HG03139 (cell line): ENCODE results near the gene COL9A3.
A peak's percentile ranks its signal among the peaks of the same experiment; 100 is the strongest.

Experiments
- ATAC-seq: cut with Tn5 transposase; IDR thresholded peaks from one replicate; pipeline ENCODE4 v1.9.1; 2021; ENCODE audit not compliant: unreplicated experiment

COL9A3 gene

DNA sequence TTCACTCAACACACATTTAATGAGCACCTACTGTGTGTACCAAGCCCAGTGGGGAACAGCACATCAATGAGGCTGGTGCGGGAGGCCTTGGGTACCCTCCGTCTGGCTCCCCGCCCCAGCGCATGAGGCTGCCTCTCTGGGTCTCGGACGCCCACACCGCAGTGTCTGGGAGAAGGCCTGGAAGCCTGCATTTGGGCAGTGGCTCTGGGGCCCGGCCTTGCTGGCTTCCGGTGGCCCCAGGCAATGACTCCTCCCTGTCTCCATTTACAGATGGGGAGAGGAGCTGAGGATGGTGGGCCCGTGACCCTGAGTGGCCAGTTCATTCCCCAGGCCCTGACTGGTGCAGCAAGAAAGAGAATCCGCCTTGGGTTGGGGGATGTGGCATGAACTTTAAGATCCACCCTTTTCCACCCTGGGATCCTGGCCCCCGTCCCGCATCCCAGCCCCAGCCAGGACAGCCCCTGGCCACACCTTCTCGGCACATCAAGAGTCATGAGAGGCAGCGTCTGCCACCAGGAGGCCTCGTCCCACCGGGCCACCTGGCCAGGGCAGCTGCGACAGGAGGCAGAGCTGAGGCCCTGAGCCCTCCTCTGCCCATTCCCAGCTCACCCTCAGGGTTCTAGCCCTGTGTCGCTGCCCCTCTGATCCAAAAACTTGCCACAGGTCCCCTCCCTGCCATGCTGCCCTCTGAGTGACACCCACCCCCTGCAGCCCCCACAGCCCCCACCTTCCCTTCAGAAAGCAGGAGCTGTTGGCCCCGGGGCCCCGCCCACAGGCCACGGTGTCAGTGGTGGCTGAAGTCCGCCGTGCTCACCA is 38.0 kb upstream of the COL9A3 start:
- ATAC-seq = no peak

DNA sequence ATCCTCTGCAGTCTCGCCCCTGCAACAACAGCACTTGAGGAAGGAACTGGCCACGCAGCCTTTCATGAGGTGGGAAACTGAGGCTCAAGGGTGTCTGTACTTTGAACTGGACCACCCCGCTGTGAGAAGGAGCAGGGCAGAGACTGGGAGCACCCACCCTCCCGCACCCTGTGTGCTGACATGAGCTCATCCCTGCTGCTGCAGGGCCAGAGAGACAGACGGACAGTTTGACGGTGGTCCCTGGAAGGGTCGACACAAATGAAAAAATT is 37.5 kb upstream of the COL9A3 start:
- no peak for ATAC-seq

DNA sequence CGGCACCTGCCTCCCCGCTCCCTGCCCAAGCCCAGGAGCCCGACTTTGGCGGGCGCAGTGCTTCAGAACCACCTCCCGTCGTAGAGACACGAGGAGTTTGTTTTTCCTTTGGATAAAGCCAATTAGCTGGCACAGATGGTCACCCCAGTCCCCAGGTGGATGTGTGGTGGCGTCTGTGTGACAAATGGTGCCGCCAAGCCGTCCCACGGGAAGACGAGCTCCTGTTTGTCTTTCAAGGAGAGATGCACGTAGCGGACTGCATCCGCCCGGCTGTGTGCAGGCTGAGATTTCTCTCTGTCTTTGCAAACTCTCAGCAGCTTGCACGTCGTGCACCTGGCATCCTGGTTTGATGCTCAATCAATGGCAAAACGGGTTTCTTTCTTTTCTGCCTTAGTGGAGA is 36.6 kb upstream of the COL9A3 start:
- ATAC-seq = no peak

DNA sequence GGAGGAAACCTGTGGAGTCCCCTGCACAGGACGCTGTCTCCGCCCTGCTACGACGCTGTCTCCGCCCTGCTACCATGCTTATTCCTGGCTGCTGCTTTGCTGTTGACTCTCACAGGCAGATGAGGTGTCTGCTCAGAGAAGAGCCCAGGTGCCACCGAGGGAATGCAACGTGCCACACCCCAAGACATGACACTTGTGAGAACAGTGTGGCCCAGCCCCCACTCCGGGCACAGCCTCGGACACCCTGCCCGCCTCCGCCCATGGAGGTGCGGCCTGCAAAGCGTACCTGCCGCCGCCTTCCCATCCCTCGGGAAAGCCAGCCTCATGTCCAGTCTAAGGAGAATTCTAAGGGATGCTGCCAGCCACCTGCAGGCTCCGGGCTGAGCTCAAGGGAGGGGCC is 36.2 kb upstream of the COL9A3 start:
- ATAC-seq = no peak

DNA sequence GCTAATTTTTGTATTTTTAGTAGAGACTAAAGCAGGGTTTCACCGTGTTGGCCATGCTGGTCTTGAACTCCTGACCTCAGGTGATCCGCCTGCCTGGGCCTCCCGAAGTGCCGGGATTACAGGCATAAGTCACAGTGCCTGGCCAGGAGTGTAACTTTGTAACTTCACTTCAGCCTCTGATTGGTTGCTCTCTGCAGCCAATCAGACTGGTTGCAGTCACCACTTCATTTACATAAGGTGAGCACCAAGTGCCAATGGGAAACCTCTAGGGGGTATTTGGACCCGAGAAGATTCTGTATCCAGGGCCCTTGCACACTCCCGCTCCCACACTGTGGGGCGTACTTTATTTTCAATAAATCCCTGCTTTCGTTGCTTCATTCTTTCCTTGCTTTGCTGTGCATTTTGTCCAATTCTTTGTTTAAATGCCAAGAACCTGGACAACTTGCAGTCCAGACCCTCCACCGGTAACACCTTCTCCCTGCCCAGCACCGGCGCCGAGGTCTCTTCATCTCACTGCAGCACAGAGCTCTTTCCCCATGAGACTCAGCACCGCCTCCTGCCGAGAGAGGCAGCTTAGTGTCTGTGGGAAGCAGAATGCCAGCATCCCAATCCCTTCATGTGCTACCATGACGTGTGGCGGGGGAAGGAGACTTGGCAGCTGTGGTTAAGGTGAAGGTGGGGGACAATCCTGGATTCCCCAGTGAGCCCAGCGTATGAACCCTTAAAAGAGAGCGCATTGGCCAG is 34.5 kb upstream of the COL9A3 start:
- no peak for ATAC-seq

DNA sequence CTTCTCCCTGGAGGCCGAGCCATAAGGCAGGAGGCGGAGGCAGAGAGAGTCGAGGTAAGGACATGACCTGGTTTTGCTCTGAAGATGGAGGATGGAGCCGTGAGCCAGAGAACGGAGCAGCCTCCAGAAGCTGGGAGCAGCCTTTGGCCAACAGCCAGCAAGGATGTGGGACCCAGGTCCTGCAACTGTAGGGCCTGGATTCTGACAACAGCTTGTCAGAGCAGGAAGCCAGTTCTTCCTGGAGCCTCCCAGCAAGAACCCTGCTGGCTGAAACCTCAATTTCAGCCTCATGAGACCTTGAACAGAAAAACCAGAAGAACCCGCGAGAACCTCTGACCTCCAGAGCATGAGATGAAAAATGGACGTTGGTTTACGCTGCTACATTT is 34.0 kb upstream of the COL9A3 start:
- no peak for ATAC-seq

DNA sequence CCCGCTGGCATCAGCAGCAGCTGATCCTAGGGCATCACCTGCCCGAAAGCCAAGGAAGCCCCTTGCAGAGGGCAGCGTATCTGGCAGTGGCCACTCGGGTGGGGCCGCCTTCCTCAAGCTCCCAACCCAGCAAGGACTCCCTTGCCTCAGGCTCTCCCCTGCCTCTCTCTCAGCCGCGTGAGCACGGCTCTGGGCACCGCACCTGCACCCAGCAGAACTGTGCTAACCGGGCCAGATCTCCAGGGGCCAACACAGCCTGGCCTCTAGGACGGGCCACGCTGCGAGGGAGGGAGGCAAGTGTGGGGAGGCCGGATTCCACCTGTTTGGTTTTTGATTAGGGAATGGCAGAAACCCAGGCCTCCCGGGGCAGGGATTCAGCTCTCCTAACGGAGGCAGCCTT is 32.4 kb upstream of the COL9A3 start:
- ATAC-seq = no peak

DNA sequence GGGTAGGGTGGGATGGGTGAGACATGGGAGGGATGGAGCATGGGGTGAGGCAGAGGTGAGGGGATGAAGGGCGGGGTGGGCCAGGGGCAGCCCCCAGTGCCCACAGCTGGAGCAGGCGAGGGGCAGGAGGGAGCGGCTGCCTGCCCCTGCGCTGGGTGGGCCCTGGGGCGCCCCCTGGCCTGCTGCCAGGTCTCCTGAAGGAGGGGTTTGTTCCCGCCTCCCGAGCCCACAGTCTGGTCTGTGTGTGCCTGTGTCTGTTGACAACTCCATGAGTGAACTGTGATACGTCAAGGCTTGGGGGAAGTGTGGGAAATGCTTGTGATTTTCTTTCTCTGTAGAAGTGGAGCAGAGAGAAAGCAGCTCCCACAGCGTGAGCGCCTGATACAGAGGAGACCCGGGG is 31.5 kb upstream of the COL9A3 start:
- ATAC-seq = no peak

DNA sequence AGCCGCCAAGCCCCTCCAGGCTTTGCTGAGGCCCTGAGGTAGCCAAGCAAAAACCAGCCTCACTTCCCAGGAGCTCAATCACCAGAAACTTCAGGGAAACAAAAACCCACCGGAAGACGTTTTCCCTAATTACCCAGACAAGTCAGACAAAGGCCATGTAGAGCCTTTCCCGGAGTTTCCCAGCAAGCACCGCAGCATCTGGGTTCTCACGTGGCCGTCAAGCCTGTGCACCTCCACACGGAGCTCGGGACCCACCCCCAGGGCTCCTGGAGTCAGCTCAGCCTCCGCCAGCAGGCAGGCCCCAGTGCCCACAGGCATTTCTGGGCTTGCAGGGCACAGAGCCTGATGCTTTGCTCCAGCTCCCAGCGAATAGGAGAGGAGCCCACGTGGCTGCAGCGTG is 30.7 kb upstream of the COL9A3 start:
- ATAC-seq = no peak

DNA sequence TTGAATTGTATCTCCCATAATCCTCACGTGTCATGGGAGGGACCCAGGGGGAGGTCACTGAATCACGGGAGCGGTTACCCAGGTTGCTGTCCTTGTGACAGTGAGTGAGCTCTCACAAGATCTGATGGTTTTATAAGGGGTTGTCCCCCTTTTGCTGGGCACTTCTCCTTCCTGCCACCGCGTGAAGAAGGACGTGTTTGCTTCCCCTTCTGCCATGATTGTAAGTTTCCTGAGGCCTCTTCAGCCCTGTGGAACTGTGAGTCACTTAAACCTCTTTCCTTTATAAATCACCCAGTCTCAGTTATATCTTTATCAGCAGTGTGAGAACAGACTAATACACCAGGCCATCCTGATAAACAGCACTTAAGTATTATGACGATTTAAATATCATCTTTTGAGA is 29.5 kb upstream of the COL9A3 start:
- ATAC-seq = no peak

DNA sequence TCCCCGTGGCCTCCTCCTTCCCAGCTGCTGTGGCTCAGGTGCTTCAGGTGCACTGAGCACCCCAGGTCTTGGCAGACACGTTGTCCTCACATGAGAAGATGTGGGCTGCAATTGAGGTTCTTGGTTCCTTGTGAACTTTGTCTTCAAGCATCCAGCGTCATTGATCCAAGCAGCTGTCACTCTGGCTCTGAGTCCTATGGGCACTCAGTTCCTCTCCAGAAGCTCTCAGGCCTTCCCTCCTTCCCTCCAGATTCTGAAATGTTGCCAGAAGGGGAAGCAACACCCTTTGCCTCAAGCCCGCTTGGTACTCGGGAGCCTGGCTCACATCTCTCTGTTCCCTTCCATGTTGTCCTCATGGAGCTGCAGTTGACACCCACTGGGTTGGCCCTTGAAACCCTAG is 29.0 kb upstream of the COL9A3 start:
- ATAC-seq = no peak

DNA sequence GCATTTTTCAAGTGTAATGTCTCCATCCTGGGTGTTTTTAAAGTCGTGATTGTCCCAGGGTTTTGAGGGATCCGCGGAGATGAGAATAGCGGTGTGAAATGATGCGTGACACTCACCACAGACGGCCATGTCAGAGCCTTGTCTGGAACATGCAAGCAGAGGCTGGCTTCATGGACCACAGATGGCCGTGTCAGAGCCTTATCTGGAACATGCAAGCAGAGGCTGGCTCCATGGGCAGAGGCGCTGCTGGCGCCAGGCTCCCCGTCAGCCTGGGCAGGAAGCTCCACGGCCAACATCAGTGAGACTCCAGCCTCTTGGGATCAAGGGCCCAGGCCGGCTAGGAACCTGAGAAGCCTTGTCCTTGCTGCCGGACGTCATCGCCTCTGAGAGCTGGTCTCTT is 28.2 kb upstream of the COL9A3 start:
- no peak for ATAC-seq

DNA sequence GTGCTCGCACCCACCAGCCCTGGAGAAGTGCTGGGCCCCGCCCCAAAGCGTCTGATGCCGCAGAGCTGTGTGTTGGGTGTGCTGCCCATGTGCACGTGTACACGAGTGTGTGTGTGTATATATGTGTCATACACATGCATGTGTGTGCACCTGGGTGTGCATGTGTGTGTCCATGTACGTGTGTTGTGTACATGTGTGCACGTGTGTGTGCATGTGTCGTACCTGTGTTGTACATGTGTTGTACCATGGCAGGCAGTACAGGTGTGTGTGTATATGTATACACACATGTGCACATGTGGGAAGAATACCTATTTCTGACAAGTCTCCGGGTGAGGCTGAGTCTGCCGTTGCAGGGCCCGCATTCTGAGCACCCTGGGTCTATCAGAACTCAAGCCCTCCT is 26.8 kb upstream of the COL9A3 start:
- ATAC-seq = no peak

DNA sequence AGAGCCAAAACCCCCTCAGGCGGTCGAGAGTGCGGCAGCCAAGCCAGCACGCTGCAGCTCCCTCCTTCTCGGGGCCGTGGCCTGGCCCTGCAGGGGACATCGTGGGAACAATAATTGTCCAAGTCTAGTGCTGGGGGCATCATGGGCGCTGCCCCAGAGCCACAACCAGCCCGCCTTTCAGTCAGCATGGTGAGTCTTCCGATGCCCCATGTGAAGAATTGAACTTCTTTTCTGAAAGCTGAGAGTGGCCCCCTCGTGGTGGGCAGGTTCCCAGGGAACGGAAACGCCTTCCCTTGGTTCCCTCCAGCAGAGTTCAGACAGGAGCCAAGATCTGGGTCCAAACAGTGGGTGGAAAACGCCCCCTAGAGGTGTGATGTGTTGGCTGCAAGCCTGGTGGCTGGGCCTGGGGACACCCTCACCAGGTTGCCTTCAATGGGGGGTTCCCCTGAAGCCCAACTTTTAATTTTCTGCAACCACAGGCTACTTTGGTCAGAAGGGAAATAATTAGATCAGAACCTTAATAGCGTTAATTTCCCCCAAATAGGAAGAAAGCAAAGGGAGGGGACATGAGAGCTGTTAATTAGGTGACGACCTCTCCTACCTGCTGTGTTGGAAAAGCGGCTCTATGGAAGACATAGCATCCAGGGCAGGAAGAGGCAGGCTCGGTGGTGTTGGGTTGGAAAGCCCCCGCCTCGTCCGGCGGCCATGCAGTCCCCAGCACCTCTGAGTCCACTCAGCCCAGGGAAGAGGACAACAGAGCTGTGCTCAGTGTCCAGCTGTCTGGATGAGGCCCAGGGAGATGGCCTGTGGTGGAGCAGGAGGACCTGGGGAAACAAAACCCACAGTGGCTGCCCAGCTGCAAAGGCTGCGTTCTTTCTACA is 25.3 kb upstream of the COL9A3 start:
- ATAC-seq = no peak

DNA sequence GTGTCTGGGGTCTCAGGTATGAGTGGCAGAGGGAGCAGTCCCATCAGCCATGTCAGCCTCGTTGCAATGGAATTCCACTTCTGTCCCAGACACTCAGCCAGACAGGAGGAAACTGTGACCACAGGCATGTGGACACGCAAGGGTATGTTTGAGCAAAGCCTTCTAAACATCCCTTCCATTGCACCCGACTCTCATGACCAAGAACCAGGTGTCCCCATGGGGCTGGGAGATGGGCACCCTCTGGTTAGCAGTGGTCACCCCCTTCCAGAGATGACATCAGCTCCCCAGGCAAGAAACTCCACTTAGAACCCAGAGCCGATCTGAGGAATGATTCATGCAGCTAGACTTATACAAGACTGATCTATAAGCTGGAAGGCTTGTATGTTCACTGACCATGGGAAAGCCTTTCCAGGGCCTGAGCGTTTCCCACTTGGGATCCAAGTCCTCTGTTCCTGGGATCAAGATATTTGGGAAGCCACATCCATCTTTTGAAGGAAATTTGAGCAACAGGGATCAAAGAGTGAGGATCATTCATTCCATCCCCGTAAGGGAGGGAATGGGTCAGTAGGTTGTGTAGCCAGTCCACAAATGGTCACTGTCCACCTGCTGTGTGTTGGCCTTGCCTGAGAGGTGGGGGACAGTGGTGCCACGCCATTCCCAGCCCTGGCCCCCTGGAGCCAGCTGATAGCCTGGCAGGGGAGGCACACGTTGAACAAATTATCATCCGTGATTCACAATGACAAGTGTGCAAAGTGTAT is 24.5 kb upstream of the COL9A3 start:
- ATAC-seq = no peak

DNA sequence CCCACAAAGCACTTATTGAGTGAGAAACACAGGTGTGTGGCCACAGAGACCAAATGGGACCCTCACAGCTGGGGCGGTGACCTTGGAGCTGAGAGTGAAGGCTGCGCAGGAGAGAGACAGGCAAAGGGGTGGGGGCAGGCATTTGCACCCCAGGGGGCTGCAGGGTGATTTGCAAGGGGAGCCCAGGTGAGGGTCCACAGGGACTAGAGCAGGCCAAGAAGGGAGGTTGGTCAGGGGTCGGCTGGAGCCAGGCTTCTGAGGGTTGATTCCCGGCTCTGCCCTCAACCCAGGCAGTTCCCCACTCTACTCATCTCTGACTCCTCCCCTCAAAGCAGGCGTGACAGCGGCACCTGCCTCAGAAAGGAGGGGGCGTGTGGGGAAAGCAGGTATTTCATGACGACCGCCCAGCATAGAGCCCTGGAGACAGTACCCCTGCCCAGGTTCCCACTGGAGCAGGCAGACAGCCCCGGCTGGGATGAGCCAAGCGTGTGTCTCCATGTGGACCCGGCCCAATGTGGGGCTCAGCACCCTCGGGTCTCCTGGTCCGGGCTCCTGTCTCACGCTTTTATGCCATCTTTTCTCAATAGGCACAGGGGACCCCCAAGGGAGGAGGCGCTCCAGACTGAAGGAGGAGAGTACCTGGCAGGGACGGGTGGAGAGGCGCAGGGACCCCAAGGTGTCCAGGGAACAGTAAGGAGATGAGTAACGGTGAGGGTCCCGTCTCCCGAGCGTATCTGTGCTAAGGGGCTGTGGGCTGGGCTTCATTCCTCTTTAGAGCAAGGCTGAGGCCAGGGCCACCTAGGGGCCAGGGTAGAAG is 23.7 kb upstream of the COL9A3 start:
- ATAC-seq = no peak

DNA sequence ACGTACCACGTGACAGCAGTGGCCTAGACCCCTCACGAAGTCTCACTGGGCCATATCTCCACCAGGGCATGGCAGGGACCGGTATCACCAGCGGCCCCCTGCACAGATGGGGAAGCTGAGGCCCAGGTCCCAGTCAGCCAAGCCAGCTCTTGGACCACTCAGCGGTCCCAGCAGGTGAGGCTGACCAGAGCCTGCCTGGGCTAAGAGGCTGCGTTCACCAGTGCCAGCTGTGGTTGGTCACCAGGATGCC is 23.2 kb upstream of the COL9A3 start:
- no peak for ATAC-seq

DNA sequence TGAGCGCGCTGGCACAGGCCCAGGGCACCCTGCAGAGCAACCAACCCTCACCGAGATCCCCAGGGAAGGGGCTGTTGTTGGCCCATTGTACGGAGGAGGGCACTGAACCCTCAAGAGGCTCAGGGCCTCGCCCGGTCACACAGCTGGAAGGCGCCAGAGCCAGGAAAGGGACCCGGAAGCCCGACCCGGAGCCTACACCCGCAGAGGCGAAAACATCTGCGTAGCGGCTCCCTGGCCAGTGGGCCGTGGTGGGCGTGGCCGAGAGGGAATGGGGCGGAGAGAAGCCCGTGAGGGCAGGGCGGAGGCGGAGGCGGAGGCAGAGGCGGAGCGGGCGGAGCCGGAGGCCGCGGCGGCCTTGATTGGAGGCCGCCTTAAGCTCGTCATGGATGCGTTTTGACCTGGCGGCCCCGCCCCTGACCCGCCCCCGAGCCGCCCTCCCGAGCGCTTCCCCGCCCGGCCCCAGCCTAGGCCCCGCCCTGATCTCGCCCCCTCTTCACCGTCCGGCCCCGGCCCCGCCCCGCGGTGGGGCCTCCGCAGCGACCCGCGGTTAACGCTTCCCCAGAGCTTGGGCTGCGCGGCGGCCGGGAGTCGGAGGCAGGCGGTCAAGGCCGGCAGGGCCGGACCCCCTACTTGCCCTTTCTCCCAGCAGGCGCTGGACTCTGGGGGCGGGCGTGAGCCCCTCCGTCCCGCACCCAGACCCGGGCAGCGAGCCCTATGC is 22.7 kb upstream of the COL9A3 start:
- ATAC-seq = peak; percentile 46

DNA sequence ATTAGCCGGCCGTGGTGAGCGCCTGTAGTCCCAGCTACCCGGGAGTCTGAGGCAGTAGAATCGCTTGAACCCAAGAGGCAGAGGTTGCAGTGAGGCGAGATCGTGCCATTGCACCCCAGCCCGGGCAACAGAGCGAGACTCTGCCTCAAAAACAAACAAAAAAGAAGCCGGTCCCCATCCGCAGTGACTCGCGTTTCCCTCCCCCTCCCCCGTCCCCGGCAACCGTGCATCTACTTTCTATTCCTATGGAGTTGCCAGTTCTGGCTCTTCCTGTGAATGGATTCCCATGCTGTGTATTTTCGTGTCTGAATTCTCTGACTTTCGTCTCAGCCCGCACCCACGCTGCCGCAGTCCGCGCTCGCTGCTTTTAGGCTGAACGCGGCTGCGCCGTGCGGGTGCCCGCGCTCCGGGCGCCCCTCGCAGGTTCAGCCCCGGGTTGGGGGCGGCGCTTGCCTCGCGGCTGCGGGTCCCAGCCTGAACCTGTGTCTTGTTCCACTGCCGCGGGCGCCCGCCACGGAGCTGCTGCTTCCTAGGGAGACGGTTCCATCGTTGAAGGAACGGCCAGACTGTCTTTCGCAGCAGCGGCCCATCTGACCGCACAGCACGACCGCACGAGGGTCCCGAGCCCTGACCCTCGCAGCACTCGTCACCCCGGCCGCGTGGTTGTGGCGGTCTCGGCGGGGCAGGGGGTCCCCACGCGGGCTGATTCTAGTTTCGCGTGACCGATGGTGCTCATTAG is 21.7 kb upstream of the COL9A3 start:
- ATAC-seq = no peak
